ENCODE measurements around the gene CAPN3. TPM values are rescaled to one million over a fixed set of nuclear protein-coding genes. Genes with fewer than 3 reads are reported as not detected.
A peak's percentile ranks its signal among the peaks of the same experiment; 100 is the strongest.

Gene CAPN3
- polyA plus RNA-seq, 4 donors = 7.5 to 29.4 (median 22.5) TPM

DNA sequence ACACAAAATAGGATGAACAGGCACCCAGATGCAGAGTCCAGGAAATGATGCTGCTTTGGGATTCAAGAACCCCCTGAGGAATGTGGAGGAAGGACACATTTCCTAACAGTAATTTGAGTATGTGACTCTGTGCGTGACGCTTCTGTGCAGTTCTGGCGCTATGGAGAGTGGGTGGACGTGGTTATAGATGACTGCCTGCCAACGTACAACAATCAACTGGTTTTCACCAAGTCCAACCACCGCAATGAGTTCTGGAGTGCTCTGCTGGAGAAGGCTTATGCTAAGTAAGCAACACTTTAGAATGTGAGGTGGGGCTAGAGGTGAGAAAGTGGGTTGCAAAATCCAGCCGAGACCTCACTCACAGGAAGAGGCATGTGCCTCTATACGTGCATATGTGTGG is 28.3 kb downstream of the CAPN3 start:
- no peak for DNase-seq (ENCODE audit: low read depth in 4 of 4, low spot score in 3 of 4)

DNA sequence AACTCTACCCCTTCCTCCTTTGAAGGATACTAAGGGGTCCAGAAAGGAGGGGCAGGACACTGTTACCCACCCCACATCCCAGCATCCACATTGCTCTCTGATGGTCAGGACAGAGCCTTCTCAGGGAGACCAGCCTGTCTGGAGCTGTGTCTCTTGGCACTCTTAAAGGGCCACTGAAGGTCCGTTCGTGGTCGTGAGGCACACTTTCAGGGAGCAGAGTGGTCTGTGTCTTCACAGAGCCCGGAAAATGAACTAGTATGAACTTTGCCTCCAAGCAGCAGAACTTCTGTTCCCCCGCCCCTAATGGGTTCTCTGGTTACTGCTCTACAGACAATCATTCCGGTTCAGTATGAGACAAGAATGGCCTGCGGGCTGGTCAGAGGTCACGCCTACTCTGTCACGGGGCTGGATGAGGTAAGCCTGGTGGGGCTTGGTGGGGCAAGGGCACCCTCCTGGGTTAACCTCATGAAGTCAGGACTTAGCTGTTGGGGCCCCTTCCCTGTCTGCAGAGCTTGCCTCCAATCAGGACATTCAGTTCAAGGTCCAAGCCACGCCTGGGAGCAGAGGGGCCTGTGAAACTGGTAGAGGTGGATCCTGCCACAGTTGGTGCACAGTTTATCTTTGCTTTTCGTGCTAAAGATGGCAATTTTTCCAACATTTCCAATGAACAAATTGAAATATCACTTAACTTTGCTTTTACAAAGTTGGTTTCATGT is 33.2 kb downstream of the CAPN3 start:
- peak in 1 of 4 donors; percentile 26 for DNase-seq (ENCODE audit: low read depth in 4 of 4, low spot score in 3 of 4)

DNA sequence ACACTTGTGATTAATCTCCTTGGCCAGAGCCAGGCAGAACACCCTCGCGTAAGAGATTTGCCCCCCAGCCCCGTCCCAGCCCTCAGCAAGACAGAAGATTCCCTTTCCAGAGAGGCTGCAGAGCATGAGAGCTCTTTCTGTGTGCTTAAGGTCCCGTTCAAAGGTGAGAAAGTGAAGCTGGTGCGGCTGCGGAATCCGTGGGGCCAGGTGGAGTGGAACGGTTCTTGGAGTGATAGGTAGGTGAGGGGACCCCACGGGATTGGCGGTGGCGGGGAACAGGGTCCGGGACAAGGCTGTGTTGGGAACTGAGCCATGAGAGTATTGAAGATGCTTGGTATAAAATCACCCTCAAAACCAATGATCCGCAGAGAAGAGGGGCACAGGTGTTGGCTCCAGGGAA is 34.8 kb downstream of the CAPN3 start:
- no peak for DNase-seq (ENCODE audit: low read depth in 4 of 4, low spot score in 3 of 4)

DNA sequence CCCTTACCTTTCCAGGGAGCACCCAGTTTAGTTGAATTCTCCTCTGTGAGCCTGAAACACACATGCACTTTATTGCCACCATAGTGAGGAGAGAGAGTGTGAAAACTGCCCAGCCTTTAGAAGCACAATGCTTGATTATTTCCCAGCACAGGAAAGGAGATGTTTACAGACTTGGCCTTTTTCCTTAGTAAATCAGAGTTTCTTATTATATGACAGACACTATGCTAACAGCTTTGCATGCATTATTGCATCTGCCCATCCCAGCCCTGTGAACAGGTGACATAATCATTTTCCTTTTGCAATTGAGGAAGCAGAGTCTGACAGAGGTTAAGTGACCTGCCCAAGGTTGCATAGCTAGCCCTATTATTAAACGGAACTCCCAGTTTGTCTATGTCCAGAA is 36.5 kb downstream of the CAPN3 start:
- no peak for DNase-seq (ENCODE audit: low read depth in 4 of 4, low spot score in 3 of 4)

DNA sequence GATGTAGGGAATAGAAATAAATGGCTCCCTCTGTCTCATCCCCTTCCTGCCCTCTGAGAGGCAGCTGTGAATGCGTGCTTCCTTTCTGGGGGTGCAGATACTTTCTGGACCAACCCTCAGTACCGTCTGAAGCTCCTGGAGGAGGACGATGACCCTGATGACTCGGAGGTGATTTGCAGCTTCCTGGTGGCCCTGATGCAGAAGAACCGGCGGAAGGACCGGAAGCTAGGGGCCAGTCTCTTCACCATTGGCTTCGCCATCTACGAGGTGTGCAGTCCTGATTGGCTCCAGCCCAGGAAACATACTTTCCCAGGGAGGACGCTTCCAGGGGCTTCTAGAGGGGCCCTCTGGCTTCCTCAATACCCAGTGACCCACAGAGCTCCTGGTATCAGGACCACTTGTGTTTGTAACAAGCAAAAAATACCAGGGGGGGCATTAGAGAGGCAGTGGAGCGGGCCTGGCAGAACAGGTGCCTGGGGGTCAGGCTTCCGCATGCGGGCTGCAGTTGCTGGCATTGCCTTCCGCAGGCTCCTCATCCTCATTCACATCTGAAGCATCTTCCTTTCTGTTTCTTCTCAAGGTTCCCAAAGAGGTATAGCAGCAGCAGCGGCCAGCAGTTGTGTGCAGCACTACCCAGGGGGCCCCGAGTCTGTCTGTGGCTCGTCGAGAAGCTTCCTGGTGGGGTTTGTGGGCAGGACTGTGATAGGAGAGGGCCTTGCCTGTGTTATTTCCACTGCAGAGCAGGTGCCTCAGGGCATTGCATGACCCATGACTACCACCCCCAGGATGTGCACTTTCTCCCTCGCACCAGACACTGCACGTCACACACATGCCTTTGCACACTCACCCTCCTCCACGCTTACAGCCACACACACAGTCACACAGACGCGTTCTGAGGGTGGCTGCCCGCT is 42.5 kb downstream of the CAPN3 start:
- no peak for DNase-seq (ENCODE audit: low read depth in 4 of 4, low spot score in 3 of 4)

DNA sequence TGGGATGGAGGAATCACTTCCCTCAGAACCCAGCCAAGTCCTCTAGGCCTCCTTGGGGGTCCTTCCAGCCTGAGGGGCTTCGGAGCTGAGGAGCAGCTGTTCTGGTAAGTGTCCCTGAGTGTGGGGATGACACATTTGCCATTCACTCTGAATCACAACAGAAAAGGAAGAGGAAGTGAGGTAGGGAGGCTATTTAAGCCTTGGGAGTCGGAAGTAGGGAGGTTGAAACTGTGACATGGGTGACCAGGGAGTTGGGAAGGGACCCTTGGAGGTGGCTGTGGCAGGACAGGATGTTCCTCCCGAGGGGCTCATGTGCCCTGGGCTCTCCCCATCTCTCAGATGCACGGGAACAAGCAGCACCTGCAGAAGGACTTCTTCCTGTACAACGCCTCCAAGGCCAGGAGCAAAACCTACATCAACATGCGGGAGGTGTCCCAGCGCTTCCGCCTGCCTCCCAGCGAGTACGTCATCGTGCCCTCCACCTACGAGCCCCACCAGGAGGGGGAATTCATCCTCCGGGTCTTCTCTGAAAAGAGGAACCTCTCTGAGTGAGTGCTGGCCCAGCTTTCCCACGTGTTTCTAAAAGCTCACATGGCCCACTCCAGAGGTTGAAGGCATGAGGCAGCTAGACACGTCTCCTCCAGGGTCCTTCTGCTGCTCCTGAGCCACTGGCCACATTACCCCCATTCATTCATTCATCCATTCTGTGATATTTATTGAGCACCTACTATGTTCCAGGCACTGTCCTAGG is 43.3 kb downstream of the CAPN3 start:
- DNase-seq (ENCODE audit: low read depth in 4 of 4, low spot score in 3 of 4) = no peak

DNA sequence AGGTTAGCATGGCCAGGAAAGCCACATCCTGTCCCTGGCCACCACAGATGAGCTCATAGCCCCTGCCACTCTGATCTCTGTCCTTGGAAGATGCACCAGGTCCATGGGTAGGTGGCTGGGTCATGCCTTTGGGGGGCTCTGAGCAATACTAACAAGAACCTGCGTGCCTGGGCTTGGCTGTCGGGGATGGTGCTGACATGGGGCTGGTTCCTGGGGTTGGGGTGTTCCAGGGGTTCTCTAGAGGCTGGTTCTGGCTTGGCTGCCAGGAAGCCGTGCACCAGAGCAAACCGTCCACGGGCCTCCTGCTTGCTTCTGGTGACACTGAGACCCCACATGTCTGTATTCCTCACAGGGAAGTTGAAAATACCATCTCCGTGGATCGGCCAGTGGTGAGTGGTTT is 44.1 kb downstream of the CAPN3 start:
- DNase-seq (ENCODE audit: low read depth in 4 of 4, low spot score in 3 of 4) = no peak

DNA sequence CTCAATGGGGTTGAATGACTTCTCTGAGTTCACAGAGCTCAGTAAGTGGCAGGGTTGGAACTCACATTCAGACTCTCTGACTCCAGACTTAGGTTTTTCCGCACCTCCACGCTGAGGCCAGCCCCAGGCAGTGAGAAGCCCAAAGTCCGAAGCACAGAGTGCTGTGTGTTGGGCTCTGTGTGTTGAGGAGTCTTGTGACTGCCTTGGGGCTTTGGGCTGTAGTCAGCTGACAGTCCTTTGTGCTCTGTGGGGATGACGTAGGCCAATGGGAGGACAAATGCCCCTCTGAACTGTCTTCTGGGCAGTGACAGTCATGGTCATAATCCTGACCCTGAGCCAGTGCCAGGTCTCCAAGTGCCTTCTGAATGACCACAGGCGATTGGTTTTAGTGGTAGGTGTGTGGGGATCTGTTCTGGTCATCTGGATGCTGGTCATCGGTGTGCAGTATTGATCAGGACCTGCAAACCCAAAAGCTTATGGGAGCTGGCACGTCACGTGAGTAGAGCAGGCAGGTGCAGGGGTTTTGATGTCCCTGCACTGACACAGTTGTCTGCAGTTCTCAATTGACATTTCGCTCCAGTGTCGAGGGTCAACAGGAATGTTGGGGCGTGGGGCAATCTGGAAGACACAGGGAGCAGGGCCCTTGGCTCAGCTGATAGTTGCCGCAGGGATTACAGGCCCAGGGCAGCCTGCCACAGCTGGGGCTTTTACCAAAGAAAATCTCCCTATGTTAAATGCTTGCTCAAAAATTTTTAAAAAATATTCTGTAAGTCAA is 45.3 kb downstream of the CAPN3 start:
- no peak for DNase-seq (ENCODE audit: low read depth in 4 of 4, low spot score in 3 of 4)

DNA sequence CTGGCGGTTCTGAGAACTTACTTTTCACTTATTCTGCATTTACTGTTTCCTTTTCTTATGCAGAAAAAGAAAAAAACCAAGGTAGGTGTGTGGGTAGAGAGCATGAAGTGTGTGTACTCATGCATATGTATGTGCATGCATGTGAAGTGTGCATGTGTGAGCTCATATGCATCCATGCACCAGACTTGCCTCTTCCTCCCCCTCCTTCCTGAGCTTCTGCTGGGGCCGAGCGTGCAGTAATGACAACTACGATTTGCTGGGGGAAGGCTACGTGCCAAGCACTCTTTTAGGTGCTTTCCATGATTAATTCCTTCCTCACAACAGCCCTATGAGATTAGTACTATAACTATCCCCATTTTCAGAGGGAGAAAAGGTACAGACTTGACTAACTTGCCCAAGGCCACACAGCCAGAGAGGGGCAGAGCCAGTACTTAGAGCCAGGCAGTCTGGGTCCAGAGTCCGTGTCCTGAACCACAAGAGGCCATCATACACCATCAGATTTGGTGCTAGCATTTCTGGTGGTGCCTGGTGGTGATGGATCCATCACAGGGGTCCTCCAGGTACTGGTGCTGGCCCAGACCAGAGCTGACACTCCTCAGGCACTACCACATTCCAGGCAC is 46.7 kb downstream of the CAPN3 start:
- no peak for DNase-seq (ENCODE audit: low read depth in 4 of 4, low spot score in 3 of 4)

DNA sequence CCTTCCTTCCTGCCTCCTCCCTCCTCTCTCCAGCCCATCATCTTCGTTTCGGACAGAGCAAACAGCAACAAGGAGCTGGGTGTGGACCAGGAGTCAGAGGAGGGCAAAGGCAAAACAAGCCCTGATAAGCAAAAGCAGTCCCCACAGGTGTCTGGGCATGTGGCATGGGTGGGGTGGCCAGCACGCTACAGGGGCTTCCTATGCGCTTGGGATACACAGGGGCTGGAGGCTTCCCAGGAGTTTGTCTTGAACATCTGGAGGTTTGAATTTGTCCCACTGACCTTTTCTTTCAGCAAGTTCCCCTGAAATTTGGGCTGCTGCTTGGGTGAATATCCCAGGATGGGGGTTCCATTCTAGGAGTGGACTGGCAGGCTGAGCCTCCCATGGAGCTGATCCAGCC is 48.9 kb downstream of the CAPN3 start:
- no peak for DNase-seq (ENCODE audit: low read depth in 4 of 4, low spot score in 3 of 4)

DNA sequence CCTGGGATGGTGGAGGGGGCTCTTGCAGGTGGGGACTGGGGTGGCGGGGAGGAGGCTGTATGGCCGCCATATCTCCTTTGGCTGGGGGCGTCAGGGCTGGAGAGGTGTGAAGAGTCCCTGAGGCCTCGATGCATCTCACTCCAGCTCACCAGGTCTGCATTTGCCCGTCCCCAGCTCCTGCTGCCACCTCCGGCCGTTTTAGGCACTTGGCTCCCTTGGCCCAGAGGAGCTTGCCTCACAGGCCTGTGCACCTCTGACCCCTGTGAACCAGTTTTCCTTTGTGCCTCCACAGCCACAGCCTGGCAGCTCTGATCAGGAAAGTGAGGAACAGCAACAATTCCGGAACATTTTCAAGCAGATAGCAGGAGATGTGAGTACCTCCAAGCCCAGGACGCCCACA is 49.7 kb downstream of the CAPN3 start:
- DNase-seq (ENCODE audit: low read depth in 4 of 4, low spot score in 3 of 4) = no peak

DNA sequence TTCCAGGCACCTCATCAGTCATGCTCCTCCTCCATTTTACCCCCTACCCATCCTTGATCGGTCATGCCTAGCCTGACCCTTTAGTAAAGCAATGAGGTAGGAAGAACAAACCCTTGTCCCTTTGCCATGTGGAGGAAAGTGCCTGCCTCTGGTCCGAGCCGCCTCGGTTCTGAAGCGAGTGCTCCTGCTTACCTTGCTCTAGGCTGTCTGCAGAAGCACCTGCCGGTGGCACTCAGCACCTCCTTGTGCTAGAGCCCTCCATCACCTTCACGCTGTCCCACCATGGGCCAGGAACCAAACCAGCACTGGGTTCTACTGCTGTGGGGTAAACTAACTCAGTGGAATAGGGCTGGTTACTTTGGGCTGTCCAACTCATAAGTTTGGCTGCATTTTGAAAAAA is 52.6 kb downstream of the CAPN3 start:
- no peak for DNase-seq (ENCODE audit: low read depth in 4 of 4, low spot score in 3 of 4)

DNA sequence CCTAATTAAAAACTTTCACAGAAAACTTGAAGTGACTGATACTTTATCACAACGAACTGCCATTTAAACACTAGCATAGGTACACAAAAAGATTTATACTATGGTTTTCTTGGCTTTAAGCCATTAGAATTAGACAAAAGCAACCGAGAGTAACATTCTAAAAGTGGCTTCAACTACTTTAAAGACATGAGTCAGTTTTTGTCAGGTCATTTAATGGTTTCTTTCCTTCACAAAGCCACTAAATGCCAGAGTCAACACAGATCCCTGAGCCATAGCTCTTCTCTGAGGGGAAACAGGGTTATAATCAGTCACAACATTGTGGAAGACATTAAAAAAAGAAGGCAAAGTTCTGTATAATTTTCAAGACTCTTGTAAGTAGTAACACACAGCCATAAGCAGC is 54.6 kb downstream of the CAPN3 start:
- no peak for DNase-seq (ENCODE audit: low read depth in 4 of 4, low spot score in 3 of 4)

DNA sequence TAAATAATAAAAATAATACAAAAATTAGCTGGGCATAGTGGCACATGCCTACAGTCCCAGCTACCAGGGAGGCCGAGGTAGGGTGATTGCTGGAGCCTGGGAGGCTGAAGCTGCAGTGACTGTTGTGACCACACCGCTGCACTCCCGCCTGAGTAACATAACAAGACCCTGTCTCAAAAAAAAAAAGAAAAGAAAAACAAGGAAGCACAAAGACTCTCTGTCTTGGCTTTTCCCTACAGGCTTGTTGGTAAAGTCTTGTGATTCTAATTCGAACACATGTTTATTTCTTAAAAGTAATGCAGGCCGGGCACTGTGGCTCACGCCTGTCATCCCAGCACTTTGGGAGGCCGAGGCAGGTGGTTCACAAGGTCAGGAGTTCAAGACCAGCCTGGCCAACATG is 60.1 kb downstream of the CAPN3 start:
- no peak for DNase-seq (ENCODE audit: low read depth in 4 of 4, low spot score in 3 of 4)

DNA sequence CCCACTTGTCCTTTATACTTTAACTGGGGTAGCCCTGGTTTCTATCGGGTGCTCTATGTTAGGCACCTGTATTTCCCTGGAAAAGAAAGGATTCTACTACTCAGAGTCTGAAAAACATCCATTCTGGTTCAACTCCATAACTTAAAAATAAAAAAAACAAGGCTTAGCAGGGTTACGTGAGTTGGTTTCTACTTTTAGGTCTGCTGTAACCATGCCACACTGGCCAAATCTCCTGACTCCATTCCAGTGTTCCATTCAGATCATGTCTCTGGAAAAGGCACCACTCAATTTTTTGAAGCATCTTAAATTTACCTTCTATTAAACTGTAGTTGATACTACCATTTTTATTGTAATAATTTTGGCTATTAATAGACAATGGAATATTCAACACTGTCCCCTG is 62.1 kb downstream of the CAPN3 start:
- no peak for DNase-seq (ENCODE audit: low read depth in 4 of 4, low spot score in 3 of 4)

DNA sequence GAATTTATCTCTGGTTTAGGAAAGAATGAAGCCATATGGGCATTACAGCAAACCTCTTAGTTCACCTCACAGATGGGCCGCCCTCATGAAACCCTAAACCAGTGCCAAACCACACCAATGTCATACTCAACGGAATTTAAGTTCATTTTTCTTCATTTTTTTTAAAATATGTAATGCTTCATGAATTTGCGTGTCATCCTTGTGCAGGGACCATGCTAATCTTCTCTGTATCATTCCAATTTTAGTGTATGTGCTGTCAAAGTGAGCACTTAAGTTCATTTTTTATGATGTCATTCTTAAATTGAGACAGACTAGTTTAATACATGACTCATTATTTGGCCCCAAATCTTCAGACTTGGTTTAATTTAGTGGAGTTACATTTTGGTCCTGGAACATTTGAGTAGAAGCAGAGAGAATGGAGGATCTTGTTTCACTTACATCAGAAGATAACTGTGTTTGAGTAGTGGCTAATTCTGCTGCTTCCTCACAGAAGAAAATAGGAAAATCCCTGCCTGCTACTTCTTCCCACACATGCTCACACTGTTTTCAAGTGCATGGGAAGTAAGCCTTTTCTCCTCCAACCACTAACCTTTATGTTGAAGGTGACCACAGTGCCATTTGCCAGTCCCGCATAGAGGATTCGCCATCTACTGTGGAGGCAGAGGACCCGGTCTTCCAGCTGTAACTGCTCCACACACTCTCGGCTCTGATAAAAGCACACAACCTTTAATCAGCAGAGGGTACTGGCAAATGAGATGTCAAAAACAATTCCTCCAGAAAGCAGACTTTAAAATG is 68.3 kb downstream of the CAPN3 start:
- DNase-seq (ENCODE audit: low read depth in 4 of 4, low spot score in 3 of 4) = no peak

DNA sequence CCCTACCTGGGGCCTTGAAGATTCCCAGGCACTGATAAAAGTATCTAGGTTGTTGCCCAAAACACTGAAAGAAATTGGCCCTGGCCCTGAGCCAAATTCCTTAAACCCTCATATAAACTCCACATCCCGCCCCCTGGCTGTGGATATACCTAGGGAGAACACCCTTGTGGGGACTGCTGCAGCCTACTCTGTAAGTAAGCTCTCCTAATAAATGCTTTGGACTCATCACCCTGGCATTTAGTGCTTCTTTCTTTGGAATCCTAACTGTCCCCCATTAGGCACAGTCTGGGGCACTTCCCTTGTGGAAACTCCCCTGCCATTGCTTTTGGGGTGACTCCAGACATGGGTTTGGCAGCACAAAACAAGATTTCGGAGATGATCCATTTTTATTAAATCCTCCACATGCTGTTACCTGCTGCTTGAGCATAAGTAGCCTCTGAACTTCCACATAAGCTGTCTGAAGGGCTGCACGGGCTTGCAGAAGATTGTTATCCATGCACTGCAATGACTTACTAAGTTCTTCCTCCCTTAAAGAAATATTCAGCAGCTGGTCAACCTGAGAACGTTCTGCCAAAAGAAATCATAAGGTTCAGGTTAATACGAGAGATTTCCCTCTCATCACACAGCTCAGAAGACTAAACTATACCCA is 85.2 kb downstream of the CAPN3 start:
- no peak for DNase-seq (ENCODE audit: low read depth in 4 of 4, low spot score in 3 of 4)

DNA sequence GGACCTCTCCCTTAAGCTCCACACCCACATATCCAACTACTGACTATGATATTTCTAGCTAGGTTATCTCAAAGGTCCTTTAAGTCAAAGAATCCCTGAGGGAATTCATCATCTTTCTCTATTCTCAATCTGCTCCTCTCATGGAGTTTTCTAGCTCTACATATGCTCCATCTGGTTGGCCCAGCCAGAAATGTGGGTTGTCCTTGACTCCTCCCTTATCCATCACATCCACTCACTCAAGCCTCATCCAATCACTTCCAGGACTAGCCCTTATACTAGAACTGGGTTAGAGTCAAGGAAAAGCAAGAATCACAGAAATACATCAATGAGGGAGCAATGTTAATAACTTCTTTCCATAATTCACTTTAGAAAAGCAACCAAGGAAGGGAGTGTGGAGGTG is 86.2 kb downstream of the CAPN3 start:
- no peak for DNase-seq (ENCODE audit: low read depth in 4 of 4, low spot score in 3 of 4)

DNA sequence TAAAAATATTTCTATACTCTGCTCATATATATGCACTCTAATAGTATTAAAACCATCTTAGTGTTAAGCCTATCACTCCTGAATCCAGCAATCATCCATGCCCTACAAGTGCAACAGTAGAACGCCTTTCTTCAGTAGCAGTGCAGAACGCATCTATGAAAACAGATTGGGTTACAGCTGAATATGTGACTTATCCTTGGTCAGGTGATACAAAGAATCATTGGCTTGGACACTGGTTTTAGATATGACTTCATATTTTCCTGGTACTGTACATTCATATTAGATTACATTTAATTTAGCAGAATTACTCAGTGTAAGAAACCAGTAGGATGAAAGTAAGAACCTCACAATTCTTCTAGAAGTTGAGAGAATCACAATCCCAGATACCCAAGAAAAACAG is 88.3 kb downstream of the CAPN3 start:
- DNase-seq (ENCODE audit: low read depth in 4 of 4, low spot score in 3 of 4) = no peak
